Mammary epithelial cell (primary cell): ENCODE results near the gene EFR3B.

Experiments
- CTCF ChIP-seq, 2 donors: IDR thresholded peaks in 1 of 2; conservative IDR thresholded peaks in 1 of 2; 2 replicates each; pipeline ENCODE4 v1.5.1; 2011 to 2012; ENCODE audit warnings: inconsistent platforms in 2 of 2, low read length in 2 of 2, mild to moderate bottlenecking in 2 of 2, control low read depth in 1 of 2, low read depth in 1 of 2; ENCODE audit not compliant: insufficient read depth in 1 of 2; ENCODE audit errors: extremely low read depth in 1 of 2
- EZH2 ChIP-seq: IDR thresholded peaks from 2 replicates; pipeline ENCODE4 v1.6.1; 2012; ENCODE audit warnings: low read length, inconsistent platforms, borderline replicate concordance

GRCh38 chr2:25054720-25055119 lies 12.8 kb downstream of the EFR3B start:
- TF ChIP-seq CTCF (conservative IDR thresholded peaks at IDR 0.05 in 1 of 2, IDR thresholded peaks at IDR 0.05 in 1 of 2; ENCODE audit: extremely low read depth in 1 of 2, insufficient read depth in 1 of 2, low read depth in 1 of 2, low read length in 2 of 2), result no peak
- no peak for TF ChIP-seq EZH2
